ENCODE measurements around the gene DNALI1.
"Not testable (repeated sequence)": the region's sequence is repeated elsewhere in the genome, so short reads cannot be mapped to it uniquely, and the experiment has no call there.

The DNALI1 gene

GRCh38 chr1:37557402-37557801, 662 bp downstream of the DNALI1 start:
- DNase-seq: no peak

GRCh38 chr1:37558411-37558810, 1.7 kb downstream of the DNALI1 start:
- DNase-seq: no peak

GRCh38 chr1:37559080-37559479, 2.3 kb downstream of the DNALI1 start:
- DNase-seq: no peak

GRCh38 chr1:37559957-37560379, 3.2 kb downstream of the DNALI1 start:
- DNase-seq: not testable (repeated sequence)

GRCh38 chr1:37560401-37561132, 3.8 kb downstream of the DNALI1 start:
- DNase-seq: no peak

- DNase-seq: no peak
Observed at GRCh38 chr1:37561133-37562132, 4.7 kb downstream of the DNALI1 start.

GRCh38 chr1:37562984-37563383, 6.2 kb downstream of the DNALI1 start:
- no peak for DNase-seq

- no peak for DNase-seq
Observed at GRCh38 chr1:37564892-37565291, 8.2 kb downstream of the DNALI1 start.

- no peak for DNase-seq
Observed at GRCh38 chr1:37567023-37567422, 10.3 kb downstream of the DNALI1 start.

- no peak for DNase-seq
Observed at GRCh38 chr1:37570528-37571334, 14.0 kb downstream of the DNALI1 start.

GRCh38 chr1:37574834-37575480, 18.2 kb downstream of the DNALI1 start:
- no peak for DNase-seq

GRCh38 chr1:37575692-37576091, 19.0 kb downstream of the DNALI1 start:
- no peak for DNase-seq

GRCh38 chr1:37584544-37584943, 27.8 kb downstream of the DNALI1 start:
- not testable (repeated sequence) for DNase-seq

GRCh38 chr1:37588939-37589338, 32.2 kb downstream of the DNALI1 start:
- DNase-seq: no peak

- DNase-seq: no peak
Observed at GRCh38 chr1:37593726-37594125, 37.0 kb downstream of the DNALI1 start.

GRCh38 chr1:37595440-37596181, 38.9 kb downstream of the DNALI1 start, which contains the start of gene GNL2:
Gene GNL2, minus strand, starts transcription at chr1:37595937. Its CDS starts 115 bp downstream, at chr1:37595822.
- peak; percentile 99 for DNase-seq

GRCh38 chr1:37596182-37596667, 39.5 kb downstream of the DNALI1 start:
- no peak for DNase-seq

- no peak for DNase-seq
Observed at GRCh38 chr1:37599940-37600339, 43.2 kb downstream of the DNALI1 start.

GRCh38 chr1:37601441-37601840, 44.7 kb downstream of the DNALI1 start:
- no peak for DNase-seq

GRCh38 chr1:37602750-37603694, 46.3 kb downstream of the DNALI1 start:
- peak; percentile 54 for DNase-seq
